Measurements from ENCODE around the gene SLC25A26. TPM values are rescaled to one million over a fixed set of nuclear protein-coding genes. Genes with fewer than 3 reads are reported as not detected.
A peak's percentile ranks its signal among the peaks of the same experiment; 100 is the strongest.

SLC25A26 gene
- polyA plus RNA-seq, 1 experiment: 16.4 TPM

DNA sequence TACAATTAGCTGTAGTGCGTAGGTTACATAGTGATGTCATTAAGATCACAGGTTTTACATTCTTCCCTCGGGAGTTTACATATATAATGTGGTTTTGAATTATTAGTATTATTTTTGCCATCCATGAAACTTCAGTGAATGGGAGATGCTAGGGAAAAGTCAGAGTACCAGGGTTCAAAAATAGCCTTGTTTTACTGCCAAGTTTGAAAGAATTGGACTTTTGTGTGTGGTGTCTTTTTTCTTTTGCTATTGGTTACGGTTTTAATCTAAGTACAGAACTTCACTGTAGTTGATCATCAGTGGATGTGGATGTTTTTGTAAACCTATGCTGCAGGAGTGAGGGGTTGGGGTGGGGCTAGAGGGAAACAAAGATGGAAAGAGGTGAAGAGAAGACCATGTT is 20.7 kb downstream of the SLC25A26 start:
- H3K4me3 ChIP-seq (ENCODE audit: low read depth, low read length): no peak overlapping the region
- H3K27ac ChIP-seq (ENCODE audit: low read depth, low read length): no peak overlapping the region
- no peaks in the 10 kb centered on the region for H3K9me3 ChIP-seq (ENCODE audit: control insufficient read depth, insufficient read depth, low read length)
- no peak for TF ChIP-seq CTCF (IDR thresholded peaks at IDR 0.05; ENCODE audit: low read depth, low read length)
- DNase-seq (ENCODE audit: low read depth, low spot score): no peak
- POLR2A ChIA-PET: interaction anchor here (0.5 kb wide), 1 partner anchor 300 kb away, joined by 4 read pairs; no protein-coding TSS in a partner anchor
- H3K27me3 ChIP-seq (ENCODE audit: control insufficient read depth, insufficient read depth, low read length): no peaks in the 10 kb centered on the region
- CTCF ChIA-PET: interaction anchor here (0.5 to 0.7 kb wide), 2 partner anchors 62 to 581 kb away, joined by 3 to 5 read pairs; no protein-coding TSS in a partner anchor

GRCh38 chr3:66242788-66243464 is 22.1 kb downstream of the SLC25A26 start:
- Histone ChIP-seq H3K9me3 (ENCODE audit: control insufficient read depth, insufficient read depth, low read length) (no peaks in the 10 kb centered on the region), H3K27ac (ENCODE audit: low read depth, low read length) (no peak overlapping the region), H3K4me3 (ENCODE audit: low read depth, low read length) (no peak overlapping the region), H3K27me3 (ENCODE audit: control insufficient read depth, insufficient read depth, low read length) (no peaks in the 10 kb centered on the region)
- no peak for DNase-seq (ENCODE audit: low read depth, low spot score)
- CTCF ChIA-PET: interaction anchor here (0.6 to 1.1 kb wide), 3 partner anchors 11 to 165 kb away, joined by 3 read pairs; no protein-coding TSS in a partner anchor
- TF ChIP-seq CTCF (IDR thresholded peaks at IDR 0.05; ENCODE audit: low read depth, low read length): no peak
- POLR2A ChIA-PET: no interaction called here

- Histone ChIP-seq H3K27me3 (ENCODE audit: control insufficient read depth, insufficient read depth, low read length) (no peaks in the 10 kb centered on the region), H3K9me3 (ENCODE audit: control insufficient read depth, insufficient read depth, low read length) (no peaks in the 10 kb centered on the region), H3K27ac (ENCODE audit: low read depth, low read length) (no peak overlapping the region), H3K4me3 (ENCODE audit: low read depth, low read length) (no peak overlapping the region)
- DNase-seq (ENCODE audit: low read depth, low spot score): no peak
- ChIA-PET POLR2A (interaction anchor here (0.6 kb wide), 1 partner anchor 889 kb away, joined by 4 read pairs; no protein-coding TSS in a partner anchor), CTCF (interaction anchor here (1.0 kb wide), 1 partner anchor 13 kb away, joined by 3 read pairs; no protein-coding TSS in a partner anchor)
- TF ChIP-seq CTCF (IDR thresholded peaks at IDR 0.05; ENCODE audit: low read depth, low read length): no peak
Measured at GRCh38 chr3:66248641-66249040, 27.8 kb downstream of the SLC25A26 start.

DNA sequence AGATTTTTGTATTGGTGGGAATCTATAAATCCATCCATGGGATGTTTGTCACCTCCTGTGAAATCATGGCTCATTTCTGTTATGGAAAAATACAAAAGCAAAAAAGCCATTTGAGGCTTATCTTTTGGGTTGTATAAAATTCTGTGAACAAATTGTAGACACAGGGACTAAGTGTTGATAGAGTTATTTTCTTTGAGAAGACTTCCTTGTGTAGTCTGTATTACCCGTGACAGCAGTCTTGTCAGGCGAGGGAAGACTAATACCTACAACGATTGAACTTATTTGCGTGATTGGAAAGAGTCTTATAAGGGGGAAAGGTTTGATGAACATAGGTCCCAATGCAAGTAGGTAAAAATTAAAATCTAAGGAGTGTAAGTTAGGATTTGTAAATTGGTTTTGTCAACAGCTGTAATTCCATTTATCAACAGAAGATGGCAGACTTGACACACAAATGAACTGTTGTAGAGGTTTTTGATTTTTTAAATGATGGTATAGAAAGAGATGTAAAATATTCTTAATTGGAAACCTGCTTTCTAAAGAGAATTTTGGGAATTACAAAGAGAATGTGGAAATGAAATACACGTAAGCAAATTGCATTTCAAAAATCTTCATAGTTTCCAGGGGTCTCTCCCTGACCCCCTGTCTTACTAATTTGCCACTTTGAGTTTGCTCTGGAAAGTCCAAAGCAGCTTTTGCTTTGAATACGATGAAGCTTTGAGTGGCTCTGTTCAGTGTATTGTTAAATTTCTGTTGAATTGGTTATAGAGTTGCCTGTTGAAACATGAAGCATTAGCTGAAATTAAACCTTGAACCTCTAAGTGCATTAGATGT is 33.2 kb downstream of the SLC25A26 start:
- Histone ChIP-seq H3K9me3 (ENCODE audit: control insufficient read depth, insufficient read depth, low read length) (no peaks in the 10 kb centered on the region), H3K4me3 (ENCODE audit: low read depth, low read length) (no peak overlapping the region), H3K27ac (ENCODE audit: low read depth, low read length) (no peak overlapping the region), H3K27me3 (ENCODE audit: control insufficient read depth, insufficient read depth, low read length) (no peaks in the 10 kb centered on the region)
- no peak for DNase-seq (ENCODE audit: low read depth, low spot score)
- ChIA-PET POLR2A (no interaction called here), CTCF (interaction anchor here (0.7 to 6.6 kb wide), 36 partner anchors 8 to 860 kb away, joined by 3 to 72 read pairs (median 4); no protein-coding TSS in a partner anchor)
- TF ChIP-seq CTCF (IDR thresholded peaks at IDR 0.05; ENCODE audit: low read depth, low read length): peak; percentile 62
